HepG2 (cell line): ENCODE measurements around the gene SLCO4A1.

Source experiments
- BHLHE40 ChIP-seq: IDR thresholded peaks from 2 replicates; pipeline ENCODE4 v1.6.1; 2011; ENCODE audit warnings: low read length, improper control_type of control experiment
- CTCF ChIP-seq: sonication (generic); formaldehyde crosslinking; IDR thresholded peaks from 2 replicates; pipeline ENCODE4 v1.5.0; 2020; ENCODE audit warnings: mild to moderate bottlenecking, missing genetic modification reagents, moderate library complexity
- POLR2A ChIP-seq, 2 experiments: IDR thresholded peaks; 2 replicates each; pipeline ENCODE4 v1.6.1; 2011; ENCODE audit warnings: low read depth in 2 of 2, low read length in 2 of 2, mild to moderate bottlenecking in 1 of 2, moderate library complexity in 1 of 2; ENCODE audit not compliant: insufficient read depth in 1 of 2
- ZNF780A ChIP-seq: sonication (generic); formaldehyde crosslinking; IDR thresholded peaks from 2 replicates; pipeline ENCODE4 v1.8.0; 2022; ENCODE audit warnings: mild to moderate bottlenecking, missing genetic modification reagents, moderate library complexity

- TF ChIP-seq ZNF780A (CRISPR knock-in tag) (no peak), POLR2A (IDR thresholded peaks at IDR 0.05; ENCODE audit: insufficient read depth in 1 of 2, low read depth in 2 of 2, low read length in 2 of 2) (no peak), CTCF (CRISPR knock-in tag) (peak; percentile 43), BHLHE40 (no peak)
These were observed 8.5 kb upstream of the SLCO4A1 start for GRCh38 chr20:62633598-62634329.
